Frontal cortex (tissue), 4 donors: ENCODE measurements around the gene ABCA10. TPM values are rescaled to one million over a fixed set of nuclear protein-coding genes. Genes with fewer than 3 reads are reported as not detected.
"Not testable (repeated sequence)": the region's sequence is repeated elsewhere in the genome, so short reads cannot be mapped to it uniquely, and the experiment has no call there.

ENCODE experiments used
- DNase-seq, 2 donors: peaks; one replicate each; pipeline ENCODE4 v3.0.0; 2012; ENCODE audit warnings: low spot score in 2 of 2
- FAIRE-seq: peaks from 2 replicates; lab custom pipeline; 2012; peaks lifted over from hg19 to GRCh38; lab: Jason Lieb, UNC
- total RNA-seq: library from RNA; depleted of rRNA; stranded (reverse); fragments of >200 nt; gene quantifications from one replicate; pipeline ENCODE4 v1.2.3, GENCODE V29; 2014
- donor health status: control.
- donor health status: control.
- donor health status: control.

ABCA10 gene
- total RNA-seq, 1 donor from 2014 or later, result 4.1 TPM

DNA sequence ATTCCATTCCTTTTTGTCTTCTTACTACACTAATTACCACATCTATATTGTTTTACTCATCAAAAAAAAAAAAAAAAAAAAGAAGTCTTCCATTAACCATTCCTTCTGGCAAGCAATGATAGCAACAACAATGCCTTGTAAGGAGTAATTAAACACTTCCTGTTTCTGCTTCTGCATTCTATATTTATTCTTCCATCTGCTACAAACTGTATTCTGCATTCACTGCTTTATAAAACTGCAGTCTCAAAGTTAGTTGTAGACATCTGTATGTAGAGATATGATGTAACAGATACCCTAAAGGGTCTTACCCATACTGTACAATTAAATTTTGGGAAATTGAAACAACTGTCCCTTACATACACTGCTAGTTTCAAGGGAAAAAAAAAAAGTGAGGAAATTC, 58.2 kb downstream of the ABCA10 start:
- no peak for DNase-seq
- FAIRE-seq, result no peak

DNA sequence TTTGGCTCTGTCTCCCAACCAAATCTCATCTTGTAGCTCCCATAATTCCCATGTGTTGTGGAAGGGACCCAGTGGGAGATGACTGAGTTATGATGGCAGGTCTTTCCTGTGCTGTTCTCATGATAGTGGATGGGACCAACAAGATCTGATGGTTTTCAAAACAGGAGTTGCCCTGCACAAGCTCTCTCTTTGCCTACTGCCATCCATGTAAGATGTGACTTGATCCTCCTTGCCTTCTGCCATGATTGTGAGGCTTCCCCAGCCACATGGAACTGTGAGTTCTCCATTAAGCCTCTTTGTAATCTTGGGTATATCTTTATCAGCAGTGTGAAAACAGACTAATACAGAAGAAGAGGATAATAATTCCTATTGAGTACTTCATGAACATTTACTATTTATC, 60.0 kb downstream of the ABCA10 start:
- not testable (repeated sequence) for FAIRE-seq, DNase-seq

DNA sequence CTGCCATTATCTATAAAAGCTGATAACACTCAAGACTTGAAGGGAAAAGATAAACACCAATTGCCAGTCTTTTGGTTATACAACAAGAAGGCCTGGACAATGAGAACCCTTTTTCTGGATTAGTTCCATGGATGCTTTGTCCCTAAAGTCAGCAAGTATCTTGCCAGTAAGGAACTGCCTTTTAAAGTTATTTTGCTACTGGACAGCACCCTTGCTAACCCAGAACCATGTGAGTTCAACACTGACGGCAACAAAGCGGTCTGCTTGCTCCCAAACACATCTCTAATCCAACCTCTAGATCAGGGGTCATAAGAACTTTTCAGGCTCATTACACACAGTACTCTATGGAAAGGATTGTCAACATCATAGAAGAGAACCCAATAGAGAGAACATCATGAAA, 61.7 kb downstream of the ABCA10 start:
- FAIRE-seq, result no peak
- DNase-seq, result no peak

DNA sequence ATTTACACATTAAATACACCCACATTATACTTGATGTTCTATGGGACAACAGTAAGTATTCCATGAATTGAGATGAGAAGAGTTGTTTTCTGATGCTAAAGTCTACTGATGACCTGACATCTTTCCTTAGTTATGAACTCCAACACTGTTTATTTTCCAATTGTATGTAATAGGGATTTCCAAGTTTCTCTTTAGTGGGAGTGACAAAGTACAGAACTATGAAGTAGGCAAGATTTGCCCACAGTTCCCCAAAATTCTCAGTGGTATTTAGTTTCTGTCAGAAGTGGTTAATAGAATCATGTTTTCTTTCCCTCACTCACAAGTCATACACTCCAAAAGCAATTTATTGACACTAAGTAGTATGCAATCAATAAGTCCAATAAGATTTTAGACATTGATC, 64.4 kb downstream of the ABCA10 start:
- FAIRE-seq (no peak), DNase-seq (no peak)

DNA sequence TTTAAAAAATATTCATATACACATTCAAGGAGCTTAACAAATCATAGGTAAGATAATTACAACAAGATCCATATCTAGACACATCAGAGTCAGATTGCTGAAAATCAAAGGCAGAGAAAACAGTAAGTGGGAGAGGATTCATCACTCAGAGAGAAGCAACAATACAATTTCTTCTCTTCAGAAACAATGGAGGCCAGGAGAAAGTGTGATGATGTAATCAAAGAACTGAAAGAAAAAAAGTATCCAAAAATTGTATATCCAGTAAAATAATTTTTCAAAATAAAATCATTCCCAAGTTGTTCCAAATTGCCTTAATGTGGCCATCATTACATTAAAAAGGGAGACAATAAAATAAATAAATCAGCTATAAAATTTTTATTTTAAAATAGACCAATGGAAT, 69.2 kb downstream of the ABCA10 start:
- DNase-seq (no peak), FAIRE-seq (no peak)

DNA sequence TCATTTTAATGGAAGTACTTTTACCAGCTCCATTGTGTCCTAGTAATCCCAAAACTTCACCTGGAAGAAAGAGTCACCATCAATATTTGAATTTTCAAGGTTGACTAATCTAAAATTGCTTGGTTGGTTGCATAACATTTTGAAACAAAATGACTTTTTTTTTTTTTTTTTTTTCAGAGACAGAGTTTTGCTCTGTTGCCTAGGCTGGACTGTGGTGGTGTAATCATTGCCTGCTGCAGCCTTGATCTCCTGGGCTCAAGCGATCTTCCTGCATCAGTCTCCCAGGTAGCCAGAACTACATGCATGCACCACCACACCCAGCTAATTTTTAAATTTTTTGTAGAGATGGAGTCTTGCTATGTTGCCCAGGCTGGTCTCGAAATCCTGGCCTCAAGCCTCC, 74.4 kb downstream of the ABCA10 start:
- FAIRE-seq, result no peak
- DNase-seq, result no peak

DNA sequence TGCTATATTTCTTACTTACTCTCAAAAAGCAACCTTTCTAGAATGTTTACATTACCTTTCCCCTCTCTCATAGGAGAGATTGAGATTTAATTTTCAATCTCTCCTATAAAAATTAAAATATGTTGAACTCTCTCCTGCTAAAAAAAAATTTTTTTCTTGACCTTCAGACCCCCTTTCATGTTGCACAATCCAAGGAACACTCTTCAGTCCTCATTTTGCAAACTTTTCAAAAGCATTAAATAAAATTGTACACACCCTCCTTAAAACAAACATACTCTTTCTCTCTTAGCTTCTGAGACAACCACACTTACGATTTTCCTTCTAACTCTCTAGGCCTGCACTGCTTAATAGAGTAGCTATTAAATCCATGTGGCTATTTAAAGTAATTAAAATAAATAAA, 78.3 kb downstream of the ABCA10 start:
- FAIRE-seq, result no peak
- DNase-seq, result no peak

DNA sequence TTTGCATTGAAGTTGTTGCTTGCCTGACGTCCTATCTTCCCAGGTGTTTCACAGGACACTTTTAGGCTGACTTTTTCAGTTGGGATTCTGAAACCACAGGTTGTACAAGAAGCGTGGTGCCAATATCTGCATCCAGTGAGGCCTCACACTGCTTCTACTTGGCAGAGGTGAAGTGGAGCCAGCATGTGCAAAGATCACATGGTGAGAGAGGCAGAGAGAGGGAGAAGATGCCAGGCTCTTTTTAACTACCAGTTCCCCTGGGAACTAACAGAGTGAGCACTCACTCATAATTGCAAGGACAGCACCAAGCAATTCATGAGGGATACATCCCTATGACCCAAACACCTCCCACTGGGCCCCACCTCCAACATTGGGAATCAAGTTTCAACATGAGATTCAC, 81.2 kb downstream of the ABCA10 start:
- no peak for DNase-seq
- FAIRE-seq, result no peak

DNA sequence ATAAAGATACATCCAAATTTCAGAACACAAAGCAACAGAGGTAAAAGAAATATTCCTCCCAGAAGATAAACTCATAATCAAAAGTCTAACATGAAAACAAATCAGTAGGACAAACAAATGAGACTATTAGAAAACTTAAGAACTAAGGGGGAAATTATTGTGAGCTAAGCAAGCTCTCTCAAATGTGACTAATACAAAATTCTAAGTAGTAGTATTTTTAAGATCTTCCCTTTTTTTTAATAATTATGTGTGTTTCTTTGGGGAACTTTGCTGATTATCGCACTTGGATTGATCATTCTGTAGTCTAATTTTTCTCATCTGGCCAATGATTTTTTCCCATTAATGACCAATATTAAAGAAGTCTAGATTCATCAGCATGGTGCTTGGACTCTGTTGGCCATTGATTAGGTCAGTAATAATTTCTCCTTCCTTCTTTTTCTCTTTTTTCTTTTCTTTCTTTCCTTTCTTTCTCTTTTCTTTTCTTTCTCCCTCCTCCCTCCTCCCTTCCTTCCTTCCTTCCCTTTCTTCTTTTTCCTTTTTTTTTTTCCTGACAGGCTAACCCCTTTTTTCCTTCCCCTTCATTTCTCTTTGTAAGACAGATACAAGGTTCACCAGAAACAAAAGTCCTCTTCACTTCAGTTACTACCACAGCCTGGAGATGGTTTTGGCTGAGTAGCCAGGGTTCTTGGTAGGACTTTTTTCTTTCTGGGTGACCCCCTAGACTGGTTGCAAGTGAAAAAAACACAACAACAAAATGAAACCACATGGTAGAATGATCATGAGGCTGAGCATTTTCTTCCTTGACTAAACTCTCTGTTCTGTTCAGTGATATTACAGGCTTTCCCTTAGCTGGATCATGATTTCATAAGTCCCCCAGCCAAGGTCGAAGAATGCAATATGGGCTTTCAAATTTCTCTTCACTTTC, 84.0 kb downstream of the ABCA10 start:
- FAIRE-seq (no peak), DNase-seq (no peak)

DNA sequence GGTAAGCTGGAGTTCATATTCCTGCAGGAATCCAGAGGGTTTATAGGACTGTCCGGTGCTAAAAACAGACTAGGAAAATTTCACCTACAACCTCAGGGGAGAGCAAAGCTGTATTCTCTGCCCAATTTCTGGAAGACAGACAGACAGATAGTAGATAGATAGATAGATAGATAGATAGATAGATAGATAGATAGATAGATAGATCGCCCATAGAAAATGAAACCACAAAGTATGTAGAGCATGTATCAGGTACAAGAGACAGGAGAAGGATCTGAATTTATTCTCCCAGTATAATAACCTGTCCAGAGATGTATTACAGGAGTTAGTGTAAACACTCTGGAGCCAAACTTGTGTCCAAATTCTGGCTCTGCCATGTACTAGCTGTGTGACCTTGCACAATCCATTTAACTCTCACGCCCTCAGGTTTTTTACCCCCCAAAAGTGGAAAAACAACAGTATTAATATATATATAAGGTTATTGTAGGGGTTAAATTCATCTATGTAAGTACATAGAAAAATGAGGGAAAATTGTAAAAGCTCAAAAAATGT, 84.9 kb downstream of the ABCA10 start:
- DNase-seq (no peak), FAIRE-seq (no peak)

DNA sequence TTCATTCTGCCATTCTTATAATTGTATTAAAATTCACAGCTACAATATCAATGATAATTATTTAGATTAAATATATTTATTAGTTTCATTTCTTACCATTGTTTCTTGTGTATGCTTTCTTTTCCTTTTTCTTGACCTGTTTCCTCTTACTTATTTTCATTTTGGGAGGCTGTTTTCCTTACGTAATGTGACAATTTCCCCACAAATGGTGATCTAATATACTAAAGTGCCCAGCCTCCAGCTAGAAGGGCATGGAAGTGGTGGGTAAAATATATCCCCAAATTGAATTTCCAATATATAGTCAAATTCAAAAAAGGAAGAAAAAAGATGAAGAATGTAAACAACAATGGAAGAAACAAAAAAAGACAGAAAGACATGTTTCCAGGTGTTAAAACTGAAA, 85.5 kb downstream of the ABCA10 start:
- no peak for DNase-seq
- FAIRE-seq, result no peak

DNA sequence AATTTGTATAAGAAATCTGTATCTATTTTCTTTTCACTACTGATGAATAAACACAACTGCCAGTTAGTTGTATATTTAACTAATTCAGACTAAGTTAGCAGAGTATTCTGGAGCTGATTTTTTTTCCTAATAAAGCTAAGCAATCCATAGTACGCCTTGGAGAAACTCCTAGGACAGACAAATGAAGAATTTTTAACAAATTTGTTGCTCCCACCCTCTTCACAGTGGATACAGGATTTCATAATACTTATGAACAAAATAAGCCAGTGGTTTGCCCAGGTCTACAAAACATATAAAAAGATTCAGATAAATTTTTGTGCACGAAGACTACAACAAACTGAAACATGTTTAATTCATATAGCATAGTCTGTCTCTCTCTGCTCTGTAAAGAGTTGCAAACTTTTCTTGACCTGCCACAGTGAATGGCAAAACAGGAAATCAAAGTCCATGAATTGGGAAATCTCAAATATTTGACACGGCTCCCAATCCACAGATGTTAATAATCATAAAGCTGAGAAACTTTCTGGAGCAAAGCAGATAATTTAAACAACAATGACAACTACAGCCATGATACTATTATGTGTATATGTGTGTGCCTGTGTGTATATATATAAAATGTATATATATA, 86.3 kb downstream of the ABCA10 start:
- FAIRE-seq (no peak), DNase-seq (no peak)

DNA sequence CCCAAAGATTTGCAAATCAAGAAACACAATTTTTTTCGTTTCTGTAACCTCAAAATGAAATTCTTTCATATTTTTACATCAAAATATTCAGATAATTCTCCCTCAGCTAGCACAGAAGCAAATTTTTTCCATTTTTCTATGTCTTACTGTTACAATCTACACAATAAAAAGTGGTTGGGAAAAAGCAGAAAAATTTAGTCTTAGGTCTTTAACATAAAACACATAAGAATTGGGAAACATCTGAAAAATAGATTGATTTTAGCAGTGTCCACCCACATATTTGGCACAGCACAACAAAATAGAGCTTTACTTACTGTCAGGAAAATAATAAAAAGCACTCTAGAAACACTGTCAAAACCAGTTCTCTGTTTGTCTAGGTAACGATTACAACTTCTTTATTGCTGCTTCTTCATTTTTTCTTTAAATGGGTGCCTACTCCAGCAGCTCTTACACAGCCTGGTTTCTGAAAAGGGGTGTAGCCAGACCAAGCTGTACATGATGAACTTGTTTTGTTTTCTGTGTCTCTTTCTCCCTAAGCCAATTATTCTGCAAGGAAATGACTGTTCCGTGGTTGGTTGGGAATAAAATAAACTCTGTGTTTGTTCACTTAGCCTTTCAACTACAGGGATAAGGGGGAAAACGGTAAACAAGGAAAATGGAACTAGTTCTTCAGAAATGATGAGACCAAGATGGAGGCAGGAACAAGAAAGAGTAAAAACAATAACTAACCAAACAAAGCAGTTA, 87.0 kb downstream of the ABCA10 start, which contains the start of gene ABCA6:
Gene ABCA6, minus strand, starts transcription at position 465 of the 744 bp plus-strand sequence. CDS start 1,192 bp downstream, outside the sequence.
- DNase-seq (no peak), FAIRE-seq (no peak)

DNA sequence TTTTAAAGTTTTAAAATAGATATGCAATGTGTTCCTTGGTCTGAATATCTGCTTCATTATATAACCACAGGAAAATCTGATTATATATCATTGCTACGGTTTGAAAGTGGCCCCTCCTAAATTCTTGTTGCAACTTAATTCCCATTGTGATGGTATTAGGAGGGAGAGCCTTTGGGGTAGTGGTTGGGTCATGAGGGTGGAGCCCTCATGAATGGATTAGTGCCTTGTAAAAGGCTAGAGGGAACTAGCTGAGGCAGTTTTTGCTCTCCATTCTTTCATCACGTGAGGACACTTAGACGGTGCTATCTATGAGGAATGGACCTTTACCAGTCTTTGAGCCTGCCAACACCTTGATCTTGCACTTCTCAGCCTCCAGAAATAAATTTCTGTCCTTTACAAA, 94.5 kb downstream of the ABCA10 start:
- DNase-seq, result no peak
- FAIRE-seq, result no peak

DNA sequence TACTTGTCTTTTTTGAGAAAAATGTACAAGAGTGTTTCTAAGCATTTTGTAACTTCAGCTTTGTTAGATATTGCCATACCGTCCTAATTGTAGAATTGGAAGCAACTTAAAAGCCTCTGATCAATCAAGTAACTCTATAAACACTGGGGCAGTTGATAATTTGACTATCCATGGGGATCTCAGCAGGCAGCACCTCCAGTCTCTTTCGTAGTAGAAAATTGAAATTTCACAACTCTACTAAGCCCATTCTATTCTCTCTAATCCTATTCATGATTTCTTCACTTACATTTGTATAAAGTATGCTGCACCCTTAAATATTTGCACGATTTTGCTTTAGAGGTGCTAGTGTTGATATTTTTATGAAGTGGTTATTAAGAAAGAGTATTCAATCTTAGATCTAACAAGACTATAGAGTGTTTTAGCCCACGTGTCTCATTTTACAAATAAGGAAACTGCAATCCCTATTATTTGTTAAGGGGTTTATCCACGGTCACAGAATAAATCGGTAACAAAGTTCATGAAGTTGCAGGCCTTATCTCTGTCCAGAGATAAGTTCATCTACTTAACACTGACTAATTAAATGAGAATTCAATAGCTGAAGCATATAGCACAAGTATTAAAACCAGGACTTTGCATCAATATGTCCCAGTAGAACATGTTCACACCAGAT, 97.9 kb downstream of the ABCA10 start:
- no peak for FAIRE-seq
- no peak for DNase-seq

DNA sequence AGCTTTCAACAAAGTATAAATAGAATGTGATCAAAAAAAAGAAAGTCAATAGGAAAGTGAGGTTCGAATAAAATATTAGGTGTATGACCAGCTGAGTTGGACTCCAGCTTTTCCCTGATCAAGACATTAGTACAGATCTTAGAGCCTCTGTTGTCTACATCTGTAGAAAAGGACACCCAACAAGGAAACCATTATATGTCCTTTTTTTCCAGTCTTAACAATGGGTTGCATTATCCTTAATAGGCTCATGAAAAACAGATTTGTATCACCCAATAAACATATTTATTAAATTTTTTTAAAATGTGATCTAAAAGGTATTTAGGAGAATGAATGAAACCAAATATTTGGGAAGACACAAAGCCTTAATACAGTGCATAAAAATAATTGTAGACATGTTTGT, 105.0 kb downstream of the ABCA10 start:
- no peak for FAIRE-seq

DNA sequence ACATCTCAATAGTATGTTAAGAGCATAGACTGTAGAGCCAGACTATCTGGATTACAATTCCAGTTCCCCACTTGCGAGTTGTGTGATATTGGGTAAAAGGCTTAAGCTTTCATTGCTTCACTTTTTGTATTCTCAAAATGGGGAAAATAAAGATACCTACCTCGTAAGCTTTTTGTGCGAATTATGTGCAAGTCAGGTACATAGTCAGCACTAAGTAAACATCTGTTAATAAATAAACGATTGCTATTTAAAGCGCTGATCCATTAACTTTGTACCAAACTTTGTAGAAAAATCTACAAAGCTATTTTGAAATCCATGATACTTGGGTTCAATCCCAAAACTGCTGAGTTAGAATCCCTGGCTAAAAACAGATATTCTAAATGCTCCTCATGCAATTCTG, 106.6 kb downstream of the ABCA10 start:
- FAIRE-seq (no peak), DNase-seq (no peak)

More for the DNA sequence above, 105.0 kb downstream of the ABCA10 start:
- no peak for DNase-seq

DNA sequence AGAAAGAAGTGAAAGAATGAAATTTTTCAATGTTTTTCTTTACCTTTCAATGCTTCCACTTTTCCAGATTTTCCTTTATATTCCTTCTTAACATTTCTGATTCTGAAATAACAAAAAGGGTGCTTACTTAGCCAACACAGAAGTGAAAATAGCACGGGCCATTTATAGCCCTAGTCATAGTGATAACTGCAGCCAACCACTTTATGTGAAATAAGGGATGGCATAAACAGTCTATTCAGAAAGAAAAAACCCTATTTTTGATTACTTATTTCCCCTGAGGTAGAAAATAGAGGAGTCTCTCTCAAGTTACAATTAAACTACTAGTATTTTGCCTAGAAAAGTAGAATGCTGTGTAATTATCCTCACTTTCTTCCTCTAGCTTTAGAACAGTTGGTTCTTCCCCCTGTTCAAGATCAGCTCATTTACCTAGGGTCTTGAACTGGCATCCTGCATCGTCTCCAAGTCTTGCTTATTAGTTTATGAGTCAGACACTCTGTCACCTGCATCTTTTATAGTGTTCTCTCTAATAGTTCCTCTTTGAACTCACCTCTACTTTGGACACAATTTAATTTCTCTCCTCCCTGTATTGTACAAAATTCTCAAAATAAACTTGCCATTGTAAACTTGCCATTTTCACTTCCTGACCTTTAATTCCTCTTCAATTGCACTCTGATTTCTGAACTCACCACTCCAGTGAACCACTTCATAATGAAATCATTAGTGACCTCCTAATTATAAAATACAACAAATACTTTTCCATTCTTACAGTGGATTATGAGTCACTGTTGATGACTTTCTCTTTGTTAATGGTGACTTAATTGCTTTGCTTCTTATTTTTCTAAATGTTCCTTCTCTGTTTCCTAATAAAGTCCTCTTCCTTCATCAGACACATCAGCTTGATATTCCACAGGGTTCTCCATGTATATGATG, 110.5 kb downstream of the ABCA10 start:
- DNase-seq (no peak), FAIRE-seq (no peak)

DNA sequence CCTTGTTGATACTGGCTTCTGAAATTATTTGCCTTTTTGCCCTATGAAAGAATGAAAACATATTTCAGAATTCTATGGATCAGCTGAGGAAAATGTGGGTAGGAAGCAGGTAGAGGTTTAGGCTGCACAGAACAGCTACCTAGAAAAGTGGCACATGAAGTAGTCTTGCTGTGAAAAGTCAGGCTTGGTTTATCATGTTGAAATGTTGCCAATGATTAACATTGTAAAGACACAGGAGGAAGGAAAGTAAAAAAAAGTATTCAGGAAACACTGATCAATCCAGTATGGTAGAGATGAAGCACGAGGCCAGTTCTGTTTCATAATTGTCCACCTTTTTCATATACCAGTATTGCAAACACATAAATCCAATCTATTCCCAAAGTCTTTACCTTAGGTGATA, 116.8 kb downstream of the ABCA10 start:
- no peak for DNase-seq

More for the DNA sequence above, 116.8 kb downstream of the ABCA10 start:
- FAIRE-seq, result no peak
